GM18517 (cell line): ENCODE measurements around the gene COA4.

Source experiments
- ATAC-seq: cut with Tn5 transposase; IDR thresholded peaks from one replicate; pipeline ENCODE4 v1.9.1; 2021; ENCODE audit warnings: mild to moderate bottlenecking, moderate library complexity; ENCODE audit not compliant: unreplicated experiment

Gene COA4

GRCh38 chr11:73866586-73866996 is 10.1 kb downstream of the COA4 start:
- ATAC-seq, result no peak

GRCh38 chr11:73866095-73866579 is 10.5 kb downstream of the COA4 start:
- ATAC-seq, result no peak

- no peak for ATAC-seq
Measured at GRCh38 chr11:73862986-73863385, 13.7 kb downstream of the COA4 start.

- ATAC-seq, result no peak
Measured at GRCh38 chr11:73860202-73860601, 16.4 kb downstream of the COA4 start.

- ATAC-seq, result no peak
Measured at GRCh38 chr11:73859671-73860070, 17.0 kb downstream of the COA4 start.

GRCh38 chr11:73856031-73856567 is 20.5 kb downstream of the COA4 start:
- ATAC-seq, result no peak

GRCh38 chr11:73854680-73855079 is 22.0 kb downstream of the COA4 start:
- ATAC-seq, result no peak

- ATAC-seq, result no peak
Measured at GRCh38 chr11:73852049-73852448, 24.6 kb downstream of the COA4 start.

GRCh38 chr11:73851046-73851764 is 25.4 kb downstream of the COA4 start:
- ATAC-seq, result no peak

- no peak for ATAC-seq
Measured at GRCh38 chr11:73839123-73839457, 37.6 kb downstream of the COA4 start.

GRCh38 chr11:73838443-73839122 is 38.1 kb downstream of the COA4 start:
- ATAC-seq, result no peak

GRCh38 chr11:73833067-73833466 is 43.6 kb downstream of the COA4 start:
- no peak for ATAC-seq

GRCh38 chr11:73830261-73830660 is 46.4 kb downstream of the COA4 start:
- ATAC-seq, result no peak
